AG04449 (cell line): ENCODE data around the gene PCP4L1.

Source experiments
- CTCF ChIA-PET: fragments of 350-600 bp; formaldehyde crosslinking; extraction: SDS; loops from one replicate; lab custom pipeline; 2021; ENCODE audit warnings: antibody characterized with exemption; lab: Yijun Ruan, JAX
- POLR2A ChIA-PET: fragments of 400-600, 350-600 bp; formaldehyde crosslinking; extraction: SDS; loops from one replicate; lab custom pipeline; 2020; ENCODE audit warnings: antibody characterized with exemption, inconsistent platforms; lab: Yijun Ruan, JAX
- DNase-seq: peaks from one replicate; pipeline ENCODE4 v3.0.0-alpha.2; 2010; ENCODE audit warnings: low read depth, low spot score
- H3K4me3 ChIP-seq: 2 replicates; pipeline ENCODE4 v1.5.1; 2011; ENCODE audit warnings: low read depth, mild to moderate bottlenecking, control low read depth, low read length
- TF ChIP-seq, protein P1 (sequence below): IDR thresholded peaks from one replicate; pipeline ENCODE4 v1.5.1; 2011; ENCODE audit warnings: mild to moderate bottlenecking, moderate library complexity, low read length, control low read depth, inconsistent platforms; ENCODE audit not compliant: insufficient read depth; ENCODE audit errors: missing control alignments

PCP4L1 gene

GRCh38 chr1:161304927-161305866, 46.7 kb downstream of the PCP4L1 start:
- TF ChIP-seq, protein P1, sequence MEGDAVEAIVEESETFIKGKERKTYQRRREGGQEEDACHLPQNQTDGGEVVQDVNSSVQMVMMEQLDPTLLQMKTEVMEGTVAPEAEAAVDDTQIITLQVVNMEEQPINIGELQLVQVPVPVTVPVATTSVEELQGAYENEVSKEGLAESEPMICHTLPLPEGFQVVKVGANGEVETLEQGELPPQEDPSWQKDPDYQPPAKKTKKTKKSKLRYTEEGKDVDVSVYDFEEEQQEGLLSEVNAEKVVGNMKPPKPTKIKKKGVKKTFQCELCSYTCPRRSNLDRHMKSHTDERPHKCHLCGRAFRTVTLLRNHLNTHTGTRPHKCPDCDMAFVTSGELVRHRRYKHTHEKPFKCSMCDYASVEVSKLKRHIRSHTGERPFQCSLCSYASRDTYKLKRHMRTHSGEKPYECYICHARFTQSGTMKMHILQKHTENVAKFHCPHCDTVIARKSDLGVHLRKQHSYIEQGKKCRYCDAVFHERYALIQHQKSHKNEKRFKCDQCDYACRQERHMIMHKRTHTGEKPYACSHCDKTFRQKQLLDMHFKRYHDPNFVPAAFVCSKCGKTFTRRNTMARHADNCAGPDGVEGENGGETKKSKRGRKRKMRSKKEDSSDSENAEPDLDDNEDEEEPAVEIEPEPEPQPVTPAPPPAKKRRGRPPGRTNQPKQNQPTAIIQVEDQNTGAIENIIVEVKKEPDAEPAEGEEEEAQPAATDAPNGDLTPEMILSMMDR, result no peak

GRCh38 chr1:161305867-161306519, 47.4 kb downstream of the PCP4L1 start:
- POLR2A ChIA-PET, result interaction anchor here (0.5 to 1.5 kb wide), 3 partner anchors 8 to 58 kb away, joined by 3 to 6 read pairs (median 3); partner anchors contain the start of gene SDHC
- H3K4me3 ChIP-seq, result peak overlapping the region; percentile 74
- TF ChIP-seq, protein P1, result peak; percentile 14
- no peak for DNase-seq
- CTCF ChIA-PET, result interaction anchor here (0.8 to 3.5 kb wide), 9 partner anchors 8 to 113 kb away, joined by 3 to 21 read pairs (median 4); partner anchors contain the start of genes NDUFS2 and SDHC

More at GRCh38 chr1:161304927-161305866, 46.7 kb downstream of the PCP4L1 start:
- peak overlapping the region; percentile 74 for H3K4me3 ChIP-seq
- ChIA-PET POLR2A (interaction anchor here (0.5 to 1.5 kb wide), 3 partner anchors 9 to 57 kb away, joined by 3 to 6 read pairs (median 3); partner anchors contain the start of gene SDHC), CTCF (interaction anchor here (0.8 to 3.5 kb wide), 8 partner anchors 9 to 112 kb away, joined by 3 to 21 read pairs (median 5); partner anchors contain the start of genes NDUFS2 and SDHC)
- no peak for DNase-seq

DNA sequence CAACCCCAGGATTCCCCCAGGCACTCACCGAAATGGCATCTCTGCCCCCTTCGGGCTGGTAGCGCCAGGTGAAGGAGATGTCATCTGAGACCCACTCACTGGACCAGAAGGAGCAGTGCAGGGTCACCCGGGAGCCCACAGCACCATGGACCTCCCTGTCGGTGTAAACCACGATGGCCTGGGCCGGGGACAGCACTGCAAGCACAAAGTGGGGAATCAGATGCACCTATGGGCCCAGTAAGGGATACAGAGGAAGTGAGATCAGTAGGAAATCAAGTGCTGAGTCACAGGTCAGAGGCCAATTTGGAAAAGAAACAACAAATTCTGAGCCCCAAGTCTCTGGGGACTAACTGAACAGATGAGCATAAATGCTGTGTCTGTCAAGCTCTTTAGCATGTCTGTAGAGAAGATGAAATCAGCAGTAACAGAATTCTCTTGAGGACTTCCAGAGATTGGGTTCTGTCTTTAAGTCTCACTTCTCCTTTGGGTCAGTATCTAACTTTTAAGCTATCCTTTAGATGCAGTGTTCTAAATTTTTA, 48.8 kb downstream of the PCP4L1 start:
- POLR2A ChIA-PET, result no interaction called here
- no peak for DNase-seq
- CTCF ChIA-PET, result interaction anchor here (0.9 to 2.5 kb wide), 6 partner anchors 15 to 83 kb away, joined by 3 to 11 read pairs (median 4); no protein-coding TSS in a partner anchor
- TF ChIP-seq, protein P1, result no peak
- no peak overlapping the region for H3K4me3 ChIP-seq

DNA sequence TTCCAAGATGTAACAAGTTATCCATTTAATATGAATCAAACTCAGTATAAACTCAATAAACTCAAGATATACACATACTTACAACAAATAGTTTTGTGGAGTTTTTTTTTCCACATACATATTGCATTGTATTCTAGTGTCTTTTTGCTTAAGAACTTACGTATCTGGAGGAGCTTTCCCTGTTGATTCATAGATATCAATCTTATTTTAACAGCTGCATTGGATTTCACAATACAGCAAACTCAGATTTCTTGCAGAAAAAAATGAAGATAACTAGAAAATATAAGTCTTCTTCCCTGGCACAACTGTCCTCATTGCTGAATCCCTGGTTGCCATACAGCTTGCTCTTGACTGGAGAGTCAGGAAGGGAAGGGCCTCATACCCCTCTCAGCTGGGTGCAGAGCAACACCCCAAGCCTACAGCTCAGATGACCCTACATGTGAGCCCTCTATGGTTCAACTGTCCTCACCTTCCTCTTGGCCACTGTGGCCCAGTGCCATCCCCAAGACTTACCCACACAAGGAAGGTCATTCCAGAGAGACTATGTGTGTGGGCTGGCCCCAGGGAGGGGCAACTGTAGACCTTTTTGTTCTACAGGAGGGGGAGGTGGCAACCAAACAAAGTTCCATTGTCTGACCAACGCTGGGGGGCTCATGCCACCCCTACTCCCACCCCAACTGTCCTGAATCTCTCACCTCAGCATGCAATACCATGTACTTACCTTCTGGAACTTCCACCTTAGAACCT, 49.5 kb downstream of the PCP4L1 start:
- POLR2A ChIA-PET, result no interaction called here
- TF ChIP-seq, protein P1, result no peak
- no peak for DNase-seq
- no peak overlapping the region for H3K4me3 ChIP-seq
- CTCF ChIA-PET, result interaction anchor here (0.9 to 2.2 kb wide), 5 partner anchors 11 to 84 kb away, joined by 3 to 5 read pairs (median 3); no protein-coding TSS in a partner anchor

DNA sequence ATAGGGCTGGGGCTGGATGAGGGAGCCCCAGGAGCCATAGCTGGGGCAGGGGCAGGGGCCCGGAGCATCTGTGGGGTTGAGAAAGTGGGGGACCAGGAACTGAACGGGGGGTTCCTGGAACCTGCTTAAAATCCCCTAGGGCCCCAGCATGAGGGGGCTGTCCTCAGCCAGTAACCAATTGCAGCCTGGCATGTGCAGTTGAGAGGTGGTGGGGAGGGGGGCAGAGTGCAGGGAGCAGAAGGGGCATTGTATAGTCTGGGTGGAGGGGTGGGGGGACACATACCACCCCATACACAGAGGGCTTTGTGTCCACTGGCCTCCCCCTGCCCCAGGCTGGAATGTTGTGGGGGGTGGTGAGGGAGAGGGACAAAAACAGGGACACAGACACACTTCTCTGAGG, 51.3 kb downstream of the PCP4L1 start, which contains the start of gene MPZ:
Gene MPZ, minus strand, starts transcription at position 101 of the 400 bp plus-strand sequence. Its CDS starts 63 bp downstream, at position 38.
- DNase-seq, result no peak
- TF ChIP-seq, protein P1, result no peak
- ChIA-PET CTCF (no interaction called here), POLR2A (no interaction called here)
- H3K4me3 ChIP-seq, result no peak within 1 kb of the TSS
